ENCODE results near the gene SLF1.

SLF1 gene

DNA sequence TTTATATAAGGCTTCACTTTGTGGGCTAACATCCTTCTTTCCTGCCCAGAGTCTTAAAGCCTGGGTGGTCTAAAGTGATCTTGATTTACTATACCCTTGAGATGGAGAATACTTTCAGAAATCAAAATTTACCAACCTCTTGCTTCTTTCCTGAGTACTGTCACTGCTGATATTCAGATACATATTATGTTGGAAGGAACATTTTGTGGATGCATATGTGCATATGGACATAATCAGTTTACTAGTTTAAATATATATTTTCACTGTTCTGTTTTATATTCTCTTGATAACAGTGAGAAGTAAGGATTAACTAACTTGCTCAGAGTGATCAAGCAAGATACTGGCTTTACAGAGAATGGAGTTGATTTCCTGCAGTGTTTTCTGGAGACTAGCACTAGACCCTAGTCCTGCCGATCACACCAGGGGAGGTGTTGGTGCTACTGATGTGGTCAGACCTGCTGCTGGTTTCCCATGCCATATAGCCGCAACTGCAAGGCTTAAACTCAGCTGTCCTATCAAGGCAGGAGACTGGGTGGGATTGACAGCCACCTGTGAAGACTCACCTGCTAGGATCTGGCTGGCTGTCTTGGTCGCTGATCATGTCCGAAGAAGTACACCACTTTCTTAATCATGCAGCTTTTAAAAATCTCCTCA, 57.6 kb downstream of the SLF1 start:
- no peak overlapping the region for H3K4me3 Mint-ChIP-seq
- no peak overlapping the region for H3K27ac Mint-ChIP-seq
- peaks cover 10% of the 10 kb centered on the region for H3K4me1 Mint-ChIP-seq (ENCODE audit: low read depth)
- H3K36me3 Mint-ChIP-seq (ENCODE audit: low read depth) = no peaks in the 10 kb centered on the region
- intact Hi-C loops (cut with micrococcal nuclease) = no loop called here
- no peaks in the 10 kb centered on the region for H3K9me3 Mint-ChIP-seq
- no peaks in the 10 kb centered on the region for H3K27me3 Mint-ChIP-seq

DNA sequence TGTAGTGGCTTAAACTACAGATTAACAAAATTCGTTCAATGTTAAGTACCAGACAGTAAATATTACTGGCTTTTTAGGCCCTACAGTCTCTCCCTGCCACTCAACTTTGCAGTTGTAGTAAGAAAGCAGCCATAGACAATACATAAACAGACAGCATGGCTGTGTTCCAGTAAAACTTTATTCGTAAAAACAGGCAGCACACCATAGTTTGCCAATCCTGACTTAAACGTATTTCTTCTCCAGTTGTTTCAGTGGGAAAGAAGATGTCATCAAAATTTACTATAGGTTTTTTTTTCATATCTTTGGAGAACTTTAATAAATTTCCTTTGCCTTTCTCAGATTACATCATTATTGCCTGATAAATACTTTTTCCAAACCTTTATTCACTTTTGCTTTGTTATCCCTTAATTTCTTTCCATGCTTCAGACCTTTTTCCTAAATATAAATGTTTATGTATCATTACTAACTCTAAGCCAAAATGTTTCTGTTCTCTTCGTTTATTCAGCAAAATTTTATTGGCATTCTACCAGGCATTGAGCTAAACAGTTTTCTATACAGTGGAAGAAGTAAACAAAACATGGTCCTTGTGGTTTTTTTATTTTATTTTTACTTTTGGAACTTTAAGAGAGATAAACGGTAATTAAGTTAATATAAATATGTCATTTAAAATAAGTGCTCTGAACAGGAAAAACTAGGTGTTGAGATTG, 64.5 kb downstream of the SLF1 start:
- intact Hi-C loops (cut with micrococcal nuclease) = no loop called here
- Mint-ChIP-seq H3K9me3 (no peaks in the 10 kb centered on the region), H3K4me3 (no peak overlapping the region), H3K36me3 (ENCODE audit: low read depth) (peaks cover 31% of the 10 kb centered on the region), H3K4me1 (ENCODE audit: low read depth) (no peaks in the 10 kb centered on the region), H3K27me3 (no peaks in the 10 kb centered on the region), H3K27ac (no peak overlapping the region)

DNA sequence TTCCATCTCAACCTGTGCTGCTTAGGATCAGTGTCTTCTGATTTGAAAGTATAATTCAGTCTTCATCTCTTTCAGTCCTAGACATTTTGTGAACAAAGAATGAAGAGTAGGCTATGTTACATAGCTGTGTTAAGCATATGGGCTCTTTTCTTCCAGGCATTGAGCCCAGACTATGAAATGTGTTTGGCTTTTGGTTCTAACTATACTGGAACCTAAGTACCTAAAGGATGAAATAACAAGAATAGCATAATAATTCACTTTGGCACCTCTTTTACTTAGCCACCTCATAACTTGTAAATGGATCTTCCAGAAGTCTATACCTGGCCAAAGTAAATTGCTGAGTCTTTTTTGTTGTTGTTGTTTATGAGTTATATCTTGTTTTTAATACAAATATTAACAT, 71.4 kb downstream of the SLF1 start:
- Mint-ChIP-seq H3K27ac (no peak overlapping the region), H3K4me1 (ENCODE audit: low read depth) (no peaks in the 10 kb centered on the region), H3K27me3 (no peaks in the 10 kb centered on the region), H3K9me3 (no peaks in the 10 kb centered on the region), H3K4me3 (no peak overlapping the region), H3K36me3 (ENCODE audit: low read depth) (peaks cover 38% of the 10 kb centered on the region)
- intact Hi-C loops (cut with micrococcal nuclease) = loop anchor here (10.0 kb wide), 1 partner anchor 775 kb away; no protein-coding TSS in a partner anchor

DNA sequence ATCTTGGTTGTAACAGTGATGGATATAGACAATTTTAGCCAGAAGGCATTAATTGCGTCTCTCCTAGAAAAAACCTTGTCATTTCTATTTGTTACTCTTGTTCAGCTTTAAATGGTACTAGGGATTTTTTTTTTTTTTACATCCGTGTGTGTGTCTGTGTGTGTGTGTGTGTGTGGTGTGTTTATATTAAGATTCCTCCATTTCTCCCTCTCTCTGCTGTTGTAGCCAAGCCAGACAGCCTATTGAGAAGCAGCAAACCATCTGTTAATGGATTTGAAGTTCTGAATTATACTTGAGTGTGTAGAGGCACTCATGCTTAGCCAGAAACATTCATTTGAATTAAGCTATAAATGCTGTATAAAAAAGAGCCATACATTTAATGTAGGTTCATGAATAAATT, 72.3 kb downstream of the SLF1 start:
- H3K4me1 Mint-ChIP-seq (ENCODE audit: low read depth) = no peaks in the 10 kb centered on the region
- intact Hi-C loops (cut with micrococcal nuclease) = loop anchor here (10.0 kb wide), 1 partner anchor 776 kb away; no protein-coding TSS in a partner anchor
- H3K27ac Mint-ChIP-seq = no peak overlapping the region
- H3K27me3 Mint-ChIP-seq = no peaks in the 10 kb centered on the region
- H3K36me3 Mint-ChIP-seq (ENCODE audit: low read depth) = peaks cover 35% of the 10 kb centered on the region
- H3K4me3 Mint-ChIP-seq = no peak overlapping the region
- no peaks in the 10 kb centered on the region for H3K9me3 Mint-ChIP-seq

DNA sequence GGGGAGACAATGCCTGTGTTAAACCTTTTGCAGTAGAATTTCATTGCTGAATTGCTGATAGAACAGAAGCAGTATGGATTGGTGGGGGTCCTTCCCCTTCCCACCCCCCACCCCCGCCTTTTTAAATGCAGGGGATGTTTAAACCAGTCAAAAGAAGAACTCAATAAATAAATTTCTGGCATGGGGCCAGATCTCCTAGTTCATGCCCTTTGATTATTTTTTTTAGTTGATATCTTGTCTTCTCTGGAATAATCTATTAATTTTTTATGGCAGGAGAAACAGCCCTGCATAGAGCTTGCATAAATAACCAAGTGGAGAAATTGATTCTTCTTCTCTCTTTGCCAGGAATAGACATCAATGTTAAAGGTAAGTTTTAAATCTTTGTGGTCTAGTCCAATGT, 72.8 kb downstream of the SLF1 start:
- Mint-ChIP-seq H3K9me3 (no peaks in the 10 kb centered on the region), H3K4me3 (no peak overlapping the region), H3K27me3 (no peaks in the 10 kb centered on the region), H3K27ac (no peak overlapping the region), H3K4me1 (ENCODE audit: low read depth) (no peaks in the 10 kb centered on the region), H3K36me3 (ENCODE audit: low read depth) (peaks cover 31% of the 10 kb centered on the region)
- intact Hi-C loops (cut with micrococcal nuclease) = loop anchor here (10.0 kb wide), 1 partner anchor 776 kb away; no protein-coding TSS in a partner anchor

DNA sequence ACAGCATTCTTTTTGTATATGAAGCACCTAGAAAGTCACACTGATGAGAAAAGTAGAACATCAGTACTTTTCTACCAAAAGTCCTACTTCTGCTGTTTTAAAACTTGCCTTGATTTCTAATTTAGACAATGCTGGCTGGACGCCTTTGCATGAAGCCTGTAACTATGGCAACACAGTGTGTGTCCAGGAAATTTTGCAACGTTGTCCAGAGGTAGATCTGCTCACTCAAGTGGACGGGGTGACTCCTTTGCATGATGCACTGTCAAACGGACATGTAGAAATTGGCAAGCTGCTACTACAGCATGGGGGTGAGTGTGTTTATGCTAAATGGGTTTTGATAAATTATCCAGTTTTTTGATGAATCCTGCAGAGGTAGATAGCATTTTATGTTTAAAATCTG, 73.5 kb downstream of the SLF1 start:
- H3K9me3 Mint-ChIP-seq = no peaks in the 10 kb centered on the region
- H3K4me1 Mint-ChIP-seq (ENCODE audit: low read depth) = no peaks in the 10 kb centered on the region
- H3K27ac Mint-ChIP-seq = no peak overlapping the region
- intact Hi-C loops (cut with micrococcal nuclease) = loop anchor here (2.0 to 10.0 kb wide), 2 partner anchors 167 to 777 kb away; no protein-coding TSS in a partner anchor
- no peaks in the 10 kb centered on the region for H3K27me3 Mint-ChIP-seq
- peaks cover 27% of the 10 kb centered on the region for H3K36me3 Mint-ChIP-seq (ENCODE audit: low read depth)
- H3K4me3 Mint-ChIP-seq = no peak overlapping the region

DNA sequence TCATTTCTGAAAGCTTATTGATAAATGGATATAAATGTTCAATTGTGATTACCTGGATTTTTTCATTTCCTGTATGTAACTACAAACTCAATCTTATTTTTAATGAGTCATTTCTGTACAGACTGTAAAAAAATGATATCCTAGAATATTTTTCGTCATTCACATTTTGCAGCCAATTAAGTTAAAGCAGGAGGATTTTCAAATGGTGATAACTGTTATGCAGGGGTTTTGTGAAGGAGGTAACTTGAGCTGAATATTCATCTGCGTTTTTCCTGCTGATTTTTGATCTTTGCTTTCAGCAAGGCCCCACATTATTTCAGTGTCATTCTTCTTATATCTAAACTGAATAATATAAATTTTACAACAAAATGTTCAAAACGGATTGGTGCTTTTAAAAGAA, 74.1 kb downstream of the SLF1 start:
- H3K4me1 Mint-ChIP-seq (ENCODE audit: low read depth) = no peaks in the 10 kb centered on the region
- H3K9me3 Mint-ChIP-seq = no peaks in the 10 kb centered on the region
- H3K4me3 Mint-ChIP-seq = no peak overlapping the region
- H3K27ac Mint-ChIP-seq = no peak overlapping the region
- intact Hi-C loops (cut with micrococcal nuclease) = loop anchor here (2.0 to 10.0 kb wide), 2 partner anchors 168 to 778 kb away; no protein-coding TSS in a partner anchor
- H3K27me3 Mint-ChIP-seq = no peaks in the 10 kb centered on the region
- peaks cover 20% of the 10 kb centered on the region for H3K36me3 Mint-ChIP-seq (ENCODE audit: low read depth)

DNA sequence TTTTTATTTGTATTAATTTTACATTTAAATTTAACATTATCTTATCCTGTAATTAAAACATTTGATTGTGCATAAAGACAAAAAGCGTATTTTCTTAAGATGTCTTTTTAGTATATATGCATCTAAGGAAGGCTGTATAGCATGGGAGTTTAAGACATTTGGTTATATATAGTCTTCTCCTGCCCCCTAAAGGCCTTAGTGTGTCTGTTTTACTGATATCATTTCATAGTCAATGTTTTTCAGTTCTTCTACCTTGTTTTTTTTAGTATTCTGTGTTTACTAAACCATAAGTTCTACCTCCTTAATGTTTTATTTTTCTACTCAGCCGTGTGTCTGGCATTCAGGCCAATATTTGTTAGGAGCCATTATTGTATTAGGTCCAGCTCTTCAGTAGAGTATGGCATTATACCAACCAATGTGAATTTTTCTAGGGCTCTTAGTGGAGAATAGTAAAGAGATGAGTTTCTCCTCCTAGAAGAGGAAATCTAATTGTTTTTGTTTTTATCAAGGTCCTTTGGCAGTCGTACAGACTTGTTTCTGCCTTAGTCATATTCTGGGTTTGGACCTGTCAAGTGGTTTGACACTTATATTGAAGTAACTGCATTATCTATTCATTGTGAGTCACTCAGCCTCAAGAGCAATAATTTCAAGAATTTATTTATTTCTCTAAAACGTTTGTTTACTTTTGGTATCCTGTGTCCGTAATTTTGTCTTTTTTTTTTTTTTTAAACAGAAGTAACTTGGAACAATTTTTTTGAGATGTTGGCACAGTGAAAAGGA, 74.8 kb downstream of the SLF1 start:
- intact Hi-C loops (cut with micrococcal nuclease) = loop anchor here (2.0 to 10.0 kb wide), 2 partner anchors 168 to 778 kb away; no protein-coding TSS in a partner anchor
- Mint-ChIP-seq H3K27ac (no peak overlapping the region), H3K4me3 (no peak overlapping the region), H3K27me3 (no peaks in the 10 kb centered on the region), H3K4me1 (ENCODE audit: low read depth) (no peaks in the 10 kb centered on the region), H3K9me3 (no peaks in the 10 kb centered on the region), H3K36me3 (ENCODE audit: low read depth) (peaks cover 18% of the 10 kb centered on the region)

DNA sequence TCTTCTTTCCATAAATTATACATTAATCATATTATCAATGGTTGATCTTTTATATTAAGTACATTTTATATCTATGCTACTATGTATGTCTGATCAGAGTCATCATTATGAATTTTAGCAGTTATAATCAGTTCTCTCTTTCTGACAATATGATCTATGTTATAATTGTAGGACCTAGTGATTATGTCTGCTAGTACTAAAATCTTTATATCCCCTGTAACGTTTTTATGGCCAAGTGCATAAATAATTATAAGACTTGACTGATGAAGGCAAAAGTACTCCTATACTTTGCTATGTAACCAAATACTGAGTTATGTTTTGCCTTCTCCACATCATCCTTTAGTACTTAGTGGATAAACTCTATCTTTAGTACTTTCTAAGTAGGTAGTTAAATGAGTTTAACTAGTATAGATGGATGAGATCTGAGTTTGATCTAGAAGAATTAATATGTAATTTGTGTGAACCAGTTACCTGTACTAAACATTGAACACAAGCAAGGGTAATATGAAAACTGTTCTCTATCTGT, 75.4 kb downstream of the SLF1 start:
- H3K27me3 Mint-ChIP-seq = no peaks in the 10 kb centered on the region
- intact Hi-C loops (cut with micrococcal nuclease) = loop anchor here (2.0 to 10.0 kb wide), 2 partner anchors 169 to 779 kb away; no protein-coding TSS in a partner anchor

DNA sequence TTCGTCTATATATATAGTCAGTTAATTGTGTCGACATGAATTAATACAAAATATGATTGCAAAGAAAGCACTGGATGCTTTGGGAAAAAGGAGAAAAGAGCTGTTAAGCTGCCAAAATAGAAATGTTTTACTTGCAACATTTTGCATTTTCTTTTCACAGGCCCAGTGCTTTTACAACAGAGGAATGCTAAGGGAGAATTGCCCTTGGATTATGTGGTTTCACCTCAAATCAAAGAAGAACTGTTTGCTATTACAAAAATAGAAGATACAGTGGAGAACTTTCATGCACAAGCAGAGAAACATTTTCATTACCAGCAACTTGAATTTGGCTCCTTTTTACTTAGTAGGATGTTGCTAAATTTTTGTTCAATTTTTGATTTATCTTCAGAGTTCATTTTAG, 76.2 kb downstream of the SLF1 start:
- no peak overlapping the region for H3K4me3 Mint-ChIP-seq
- H3K4me1 Mint-ChIP-seq (ENCODE audit: low read depth) = no peaks in the 10 kb centered on the region
- intact Hi-C loops (cut with micrococcal nuclease) = loop anchor here (10.0 kb wide), 1 partner anchor 780 kb away; no protein-coding TSS in a partner anchor
- no peaks in the 10 kb centered on the region for H3K9me3 Mint-ChIP-seq
- no peak overlapping the region for H3K27ac Mint-ChIP-seq
- no peaks in the 10 kb centered on the region for H3K27me3 Mint-ChIP-seq
- H3K36me3 Mint-ChIP-seq (ENCODE audit: low read depth) = peaks cover 8% of the 10 kb centered on the region

More for the DNA sequence above, 75.4 kb downstream of the SLF1 start:
- H3K4me3 Mint-ChIP-seq = no peak overlapping the region
- no peaks in the 10 kb centered on the region for H3K4me1 Mint-ChIP-seq (ENCODE audit: low read depth)
- peaks cover 16% of the 10 kb centered on the region for H3K36me3 Mint-ChIP-seq (ENCODE audit: low read depth)
- H3K9me3 Mint-ChIP-seq = no peaks in the 10 kb centered on the region
- H3K27ac Mint-ChIP-seq = no peak overlapping the region

DNA sequence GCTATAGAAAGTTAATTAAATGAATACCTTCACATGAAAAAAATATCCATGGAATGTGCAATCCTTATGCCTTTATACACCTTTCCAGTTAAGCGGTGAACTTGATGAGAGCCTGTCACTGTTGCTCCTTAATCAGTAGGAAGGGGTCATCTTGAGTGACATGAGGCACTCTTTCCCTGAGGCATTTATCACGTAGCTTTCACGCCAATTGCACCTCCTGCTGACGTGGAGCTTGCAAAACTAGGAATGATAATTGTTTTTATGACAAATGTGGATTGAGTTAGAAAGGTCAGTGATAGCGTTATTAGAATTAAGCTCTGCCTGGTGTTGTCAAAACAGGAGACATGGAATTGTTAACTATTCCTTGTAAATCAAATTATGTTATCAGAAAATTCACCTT, 79.7 kb downstream of the SLF1 start:
- Mint-ChIP-seq H3K4me3 (no peak overlapping the region), H3K27me3 (no peaks in the 10 kb centered on the region), H3K36me3 (ENCODE audit: low read depth) (no peaks in the 10 kb centered on the region), H3K9me3 (no peaks in the 10 kb centered on the region), H3K4me1 (ENCODE audit: low read depth) (no peaks in the 10 kb centered on the region), H3K27ac (no peak overlapping the region)
- intact Hi-C loops (cut with micrococcal nuclease) = loop anchor here (10.0 kb wide), 1 partner anchor 783 kb away; no protein-coding TSS in a partner anchor

DNA sequence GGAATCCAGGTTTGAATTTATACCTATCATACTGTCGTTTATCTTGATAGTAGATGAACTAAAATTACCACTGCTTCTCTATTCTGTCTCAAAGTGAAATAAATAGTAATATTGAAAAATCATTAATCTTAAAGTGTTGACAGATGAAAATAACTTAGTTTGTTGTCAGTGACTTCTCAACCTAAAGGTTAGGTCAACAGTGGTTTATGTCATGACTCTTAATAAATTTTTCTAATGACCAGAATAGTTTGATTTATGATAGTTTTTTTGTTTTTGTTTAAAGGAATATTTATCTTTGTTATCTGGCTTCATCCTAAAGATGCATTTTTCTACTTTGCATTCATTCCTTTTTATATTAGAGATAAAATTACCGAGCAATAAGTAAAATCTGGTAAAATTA, 81.1 kb downstream of the SLF1 start:
- intact Hi-C loops (cut with micrococcal nuclease) = loop anchor here (10.0 kb wide), 1 partner anchor 785 kb away; no protein-coding TSS in a partner anchor
- Mint-ChIP-seq H3K9me3 (no peaks in the 10 kb centered on the region), H3K4me1 (ENCODE audit: low read depth) (no peaks in the 10 kb centered on the region), H3K27me3 (no peaks in the 10 kb centered on the region), H3K36me3 (ENCODE audit: low read depth) (no peaks in the 10 kb centered on the region), H3K27ac (no peak overlapping the region), H3K4me3 (no peak overlapping the region)

DNA sequence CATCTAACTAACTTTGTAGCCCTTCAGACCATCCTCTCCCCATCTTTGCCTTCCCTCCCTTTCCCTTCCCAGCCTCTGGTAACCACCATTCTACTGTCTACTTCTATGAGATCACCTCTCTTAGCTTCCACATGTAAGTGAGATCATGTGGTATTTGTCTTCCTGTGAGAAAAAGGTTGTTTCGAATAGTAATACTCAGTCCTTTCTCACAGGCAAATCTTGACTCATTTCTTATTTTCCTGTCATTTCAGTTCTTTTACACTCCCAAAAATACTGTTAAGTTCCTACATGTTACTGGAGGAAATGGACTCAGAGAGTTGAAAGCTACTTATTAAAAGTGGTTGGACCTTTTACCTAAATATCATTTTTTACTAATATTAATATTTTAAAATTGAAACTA, 82.1 kb downstream of the SLF1 start:
- intact Hi-C loops (cut with micrococcal nuclease) = no loop called here

More for the DNA sequence above, 82.1 kb downstream of the SLF1 start:
- H3K9me3 Mint-ChIP-seq = no peaks in the 10 kb centered on the region
- no peaks in the 10 kb centered on the region for H3K27me3 Mint-ChIP-seq
- H3K4me3 Mint-ChIP-seq = no peak overlapping the region
- no peaks in the 10 kb centered on the region for H3K36me3 Mint-ChIP-seq (ENCODE audit: low read depth)
- H3K4me1 Mint-ChIP-seq (ENCODE audit: low read depth) = no peaks in the 10 kb centered on the region
- no peak overlapping the region for H3K27ac Mint-ChIP-seq

All from dendritic cell treated with granulocyte-macrophage colony-stimulating factor and Interleukin-4, amounts not matched to agents 40 ng/mL and 50 ng/mL, for 4 days (primary cell).